Activated CD8-positive, alpha-beta memory T cell treated with anti-CD3 and anti-CD28 coated beads, Interleukin-2, amount 50 U/mL, for 24 hours (primary cell): ENCODE data around the gene APCDD1.

Source experiments
- DNase-seq: peaks from one replicate; pipeline ENCODE4 v3.0.0-alpha.2; 2020; ENCODE audit errors: extremely low read depth

Gene APCDD1

DNA sequence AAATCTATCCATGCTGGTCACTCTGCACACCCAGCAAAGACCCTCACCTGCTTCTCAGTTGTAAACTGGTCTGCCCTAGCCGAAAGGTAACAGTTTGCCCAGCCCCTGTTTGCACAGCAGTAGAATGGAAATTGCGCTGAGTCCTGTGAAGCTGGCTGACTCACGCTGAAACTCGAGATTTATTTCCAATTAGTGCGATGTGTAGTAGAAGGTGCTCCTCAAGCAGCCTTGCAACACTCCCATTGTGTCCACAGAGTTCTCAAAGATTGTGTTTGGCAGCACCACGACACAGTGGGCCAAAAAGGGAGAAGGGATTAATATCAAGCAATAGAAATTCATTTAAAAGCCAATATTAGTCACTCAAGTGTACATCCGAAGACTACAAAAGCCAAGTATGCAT lies 21.7 kb upstream of the APCDD1 start:
- DNase-seq = no peak

- DNase-seq = no peak
Measured at GRCh38 chr18:10436160-10436559, 18.3 kb upstream of the APCDD1 start.

DNA sequence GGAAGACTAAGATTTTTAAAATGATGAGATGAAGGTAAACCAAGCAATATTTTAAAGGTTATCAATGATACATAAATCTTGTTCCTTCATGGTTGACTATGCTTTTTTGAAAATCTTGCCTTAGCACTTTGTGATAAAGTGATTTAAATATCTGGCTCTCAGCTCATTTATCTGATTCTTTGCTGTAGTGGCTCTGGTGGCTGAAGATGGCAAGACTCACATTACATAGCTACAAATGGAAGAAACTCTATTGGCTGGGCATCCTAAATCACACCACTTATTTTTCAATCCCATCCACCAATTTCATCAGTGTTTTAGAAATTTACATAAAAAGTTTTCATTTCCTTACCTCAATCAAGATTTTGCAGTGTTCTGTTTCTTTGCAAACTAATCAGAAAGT lies 16.6 kb upstream of the APCDD1 start:
- no peak for DNase-seq

GRCh38 chr18:10439898-10440297 lies 14.5 kb upstream of the APCDD1 start:
- no peak for DNase-seq

GRCh38 chr18:10440884-10441283 lies 13.6 kb upstream of the APCDD1 start:
- DNase-seq = no peak

- no peak for DNase-seq
Measured at GRCh38 chr18:10441472-10441871, 13.0 kb upstream of the APCDD1 start.

DNA sequence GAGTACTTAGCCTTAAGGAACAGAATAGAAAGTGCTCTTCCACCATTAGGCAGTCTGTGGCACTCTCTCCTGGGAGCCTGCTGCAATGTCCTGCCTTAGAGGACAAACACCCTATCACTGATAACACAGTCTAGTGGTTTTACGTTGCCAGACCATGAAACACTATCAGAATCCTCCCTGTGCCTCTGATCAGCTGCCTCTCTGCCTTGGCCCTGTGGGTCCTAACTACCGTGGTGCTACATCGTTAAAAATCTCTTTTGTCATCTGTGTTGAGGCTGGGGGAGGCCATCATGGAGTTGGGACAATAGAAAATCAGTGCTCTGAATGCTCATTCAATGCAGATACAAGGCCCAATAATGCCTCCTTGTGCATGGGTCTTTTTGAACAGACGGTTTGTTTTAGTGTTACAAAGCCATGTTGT lies 11.9 kb upstream of the APCDD1 start:
- DNase-seq = no peak

DNA sequence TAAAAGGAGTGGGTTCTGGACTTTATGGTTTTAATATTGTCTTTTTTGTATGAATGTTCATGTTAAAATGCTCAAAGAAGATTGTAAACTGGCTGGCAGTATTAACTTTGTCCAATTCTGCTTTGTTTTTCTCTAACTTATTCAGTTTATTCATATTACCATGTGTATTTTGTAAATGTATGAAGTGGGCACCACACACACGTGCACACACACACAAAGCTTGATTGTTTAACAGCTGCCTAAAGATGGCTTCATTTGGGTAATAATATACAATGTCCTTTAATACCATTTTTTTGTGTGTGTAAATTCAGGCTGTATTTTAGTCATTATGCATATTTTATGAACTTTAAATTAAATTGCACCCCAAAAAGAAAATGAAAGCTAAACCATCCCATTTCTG lies 11.4 kb upstream of the APCDD1 start:
- no peak for DNase-seq

DNA sequence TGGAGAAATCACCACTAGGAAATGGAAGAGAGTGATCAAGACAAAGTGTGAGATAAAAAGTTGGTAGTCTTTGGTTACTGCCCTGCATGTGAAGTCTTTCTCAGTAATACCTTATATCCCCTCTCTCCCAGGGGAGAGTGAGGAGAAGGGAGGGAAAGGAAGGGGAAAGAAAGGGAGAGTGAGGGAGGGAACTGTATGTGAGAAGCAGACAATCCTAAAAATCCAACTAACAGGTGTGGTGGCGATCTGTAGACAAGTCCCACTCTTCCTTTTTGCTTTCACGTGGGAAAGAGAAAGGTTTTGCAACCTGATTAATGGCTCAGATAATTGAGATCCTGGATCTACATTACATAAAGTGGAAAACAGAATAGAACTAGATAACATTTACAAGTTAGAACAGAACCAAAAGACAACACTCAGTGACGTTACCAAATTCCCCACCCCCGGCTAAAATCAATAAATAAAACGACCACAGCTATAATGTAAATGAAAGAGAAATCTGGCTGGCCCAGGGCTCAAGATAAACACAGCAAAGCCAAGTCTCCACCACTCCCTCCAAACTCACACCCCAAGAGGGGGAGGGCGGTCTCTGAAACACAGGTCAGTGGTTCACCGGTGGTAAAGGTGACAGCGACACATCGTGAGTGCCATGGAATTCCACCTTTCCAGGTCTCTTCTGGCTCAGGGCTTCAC lies 10.0 kb upstream of the APCDD1 start:
- no peak for DNase-seq

DNA sequence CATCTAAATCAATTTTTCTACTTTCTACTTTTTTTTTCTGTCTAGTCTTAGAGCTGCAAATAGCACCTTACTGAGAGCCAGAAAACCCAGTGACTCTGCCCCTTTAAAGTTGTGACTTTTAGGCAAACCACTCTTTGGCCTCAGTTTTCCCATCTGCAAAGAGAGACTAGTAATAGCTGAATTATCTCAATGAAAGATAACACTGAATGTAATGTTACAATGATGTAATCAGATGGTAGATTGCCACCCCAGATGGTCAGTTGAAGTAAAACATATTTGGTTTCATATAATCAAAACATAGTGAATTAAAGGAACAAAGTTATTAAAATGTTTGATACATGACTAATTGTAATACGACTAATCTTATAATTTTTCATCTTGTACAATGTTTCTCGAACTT lies 5.0 kb upstream of the APCDD1 start:
- no peak for DNase-seq

DNA sequence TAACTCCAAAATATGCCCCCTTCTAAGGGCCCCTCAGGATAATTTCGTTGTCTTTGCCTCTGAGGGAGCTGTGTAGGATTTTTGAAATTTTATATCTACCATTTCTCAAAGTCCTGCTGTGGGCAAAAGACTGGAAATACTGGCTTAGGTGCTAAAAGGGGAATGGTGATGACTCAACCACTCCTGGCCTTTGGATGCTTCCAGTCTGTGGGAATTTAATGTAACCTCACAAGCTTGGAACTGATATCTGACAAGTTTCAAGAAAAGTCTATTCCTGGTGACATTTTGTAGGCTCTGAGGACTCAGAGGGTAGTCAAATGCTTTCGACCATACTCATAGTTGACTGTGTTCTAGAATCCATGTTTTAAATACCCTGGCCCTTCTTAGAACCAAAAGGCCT lies 3.4 kb upstream of the APCDD1 start:
- no peak for DNase-seq

- no peak for DNase-seq
Measured at GRCh38 chr18:10453261-10453805, 1.1 kb upstream of the APCDD1 start.

- no peak for DNase-seq
Measured at GRCh38 chr18:10454681-10455557, 484 bp downstream of the APCDD1 start.

DNA sequence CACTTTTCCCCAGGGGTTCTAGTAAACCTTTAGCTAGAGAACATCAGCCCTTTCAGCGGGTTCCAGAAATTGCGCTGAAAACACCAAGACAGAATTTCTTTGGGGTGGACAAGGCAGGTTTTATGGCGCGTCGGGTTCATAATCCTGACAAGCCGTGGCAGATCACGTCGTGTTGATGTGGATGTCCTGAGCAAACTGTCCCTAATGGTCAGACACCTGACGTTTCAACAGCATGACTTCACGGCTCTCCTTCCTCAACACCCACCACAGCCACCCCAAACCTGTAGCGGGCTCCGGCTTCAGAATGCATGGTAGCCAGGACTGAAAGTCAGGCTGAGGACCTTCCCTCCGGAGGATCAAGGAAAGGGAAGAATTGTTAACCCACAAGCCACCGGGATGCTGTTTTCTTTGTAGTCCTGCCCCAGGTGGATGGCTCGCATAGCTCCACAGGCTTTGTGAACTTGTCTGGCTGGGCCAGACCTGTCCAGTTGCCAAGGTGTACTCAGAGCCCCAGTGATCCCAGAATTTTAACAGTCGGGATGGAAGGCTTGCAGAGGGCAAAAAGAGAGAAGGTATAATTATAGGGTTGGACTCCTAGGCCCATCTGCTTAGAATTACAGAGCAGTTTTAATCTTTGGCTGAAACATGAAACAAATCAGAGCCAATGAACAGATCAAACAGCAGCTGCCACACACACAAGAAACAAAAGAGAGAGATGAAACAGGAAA lies 1.5 kb downstream of the APCDD1 start:
- DNase-seq = no peak

- no peak for DNase-seq
Measured at GRCh38 chr18:10456718-10457117, 2.3 kb downstream of the APCDD1 start.

DNA sequence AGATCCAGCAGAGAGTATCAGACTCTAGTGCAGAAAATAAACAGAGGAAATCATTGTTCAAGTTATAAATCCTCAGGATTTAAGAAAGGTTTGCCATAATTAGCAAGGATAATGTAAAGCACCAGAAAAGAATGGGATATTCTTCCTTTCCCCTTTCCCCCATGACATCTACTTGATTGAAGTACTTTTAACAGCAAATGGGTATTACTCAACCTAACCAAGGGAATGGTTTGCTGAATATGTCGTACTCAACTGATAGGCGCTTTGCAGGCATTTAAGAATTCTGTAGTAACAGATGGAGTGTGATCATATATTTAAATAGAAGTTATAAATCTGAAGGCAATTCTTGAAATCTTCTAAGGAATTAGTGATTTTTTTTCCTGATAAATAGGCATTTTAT lies 2.7 kb downstream of the APCDD1 start:
- no peak for DNase-seq

DNA sequence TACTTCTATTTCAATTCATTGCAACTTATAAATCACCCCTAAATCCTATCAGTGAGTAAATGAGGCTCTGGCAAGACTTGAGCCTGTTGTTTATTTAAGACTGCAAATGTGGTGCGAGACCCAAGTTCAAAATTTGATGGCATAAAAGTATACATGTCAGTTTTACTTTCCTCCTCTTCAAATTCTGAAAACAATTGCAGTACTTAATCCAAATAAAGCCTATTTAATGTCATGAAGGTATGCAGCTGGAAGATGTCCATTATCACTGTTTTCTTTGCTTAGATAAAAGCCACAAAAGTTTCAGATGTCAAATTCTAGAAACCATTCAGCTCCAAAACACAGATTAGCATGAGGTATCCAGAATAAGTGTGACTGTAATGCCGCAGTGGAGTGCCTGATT lies 3.3 kb downstream of the APCDD1 start:
- no peak for DNase-seq

DNA sequence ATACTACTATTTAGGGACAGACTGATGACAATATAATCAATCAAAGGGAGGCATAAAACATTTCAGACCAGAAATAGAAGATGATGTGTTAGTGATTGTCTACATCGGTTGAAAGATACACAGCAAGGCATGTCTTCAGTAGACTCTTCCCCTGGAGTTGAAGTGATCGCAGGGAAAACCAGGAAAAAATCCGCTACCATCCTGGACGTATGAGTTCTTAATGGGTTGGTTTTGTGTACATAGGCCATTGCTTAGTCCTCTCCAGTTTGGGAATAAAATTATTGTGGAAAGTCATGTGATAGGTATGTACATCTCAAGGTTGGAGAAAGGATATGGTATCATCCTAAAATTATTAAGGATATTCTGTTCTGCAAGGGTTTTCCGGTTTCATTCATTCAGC lies 4.3 kb downstream of the APCDD1 start:
- no peak for DNase-seq

DNA sequence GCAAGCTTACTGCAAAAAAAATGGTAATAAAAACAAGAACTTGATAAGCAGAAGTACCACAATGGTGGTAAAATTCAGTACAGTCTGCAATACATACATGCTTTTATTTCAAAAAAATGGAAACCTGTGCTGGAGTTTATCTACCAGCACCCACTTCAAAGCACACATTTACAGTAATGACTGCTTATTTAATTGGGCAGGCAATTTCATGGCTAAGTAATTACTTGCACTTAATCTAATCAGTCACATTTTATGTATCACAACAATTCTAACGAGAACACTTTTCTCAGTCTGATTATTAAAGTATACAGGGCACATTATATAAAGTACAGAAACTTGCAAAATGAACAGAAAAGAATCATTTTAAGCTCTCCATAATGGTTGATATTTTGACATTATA lies 5.2 kb downstream of the APCDD1 start:
- no peak for DNase-seq

DNA sequence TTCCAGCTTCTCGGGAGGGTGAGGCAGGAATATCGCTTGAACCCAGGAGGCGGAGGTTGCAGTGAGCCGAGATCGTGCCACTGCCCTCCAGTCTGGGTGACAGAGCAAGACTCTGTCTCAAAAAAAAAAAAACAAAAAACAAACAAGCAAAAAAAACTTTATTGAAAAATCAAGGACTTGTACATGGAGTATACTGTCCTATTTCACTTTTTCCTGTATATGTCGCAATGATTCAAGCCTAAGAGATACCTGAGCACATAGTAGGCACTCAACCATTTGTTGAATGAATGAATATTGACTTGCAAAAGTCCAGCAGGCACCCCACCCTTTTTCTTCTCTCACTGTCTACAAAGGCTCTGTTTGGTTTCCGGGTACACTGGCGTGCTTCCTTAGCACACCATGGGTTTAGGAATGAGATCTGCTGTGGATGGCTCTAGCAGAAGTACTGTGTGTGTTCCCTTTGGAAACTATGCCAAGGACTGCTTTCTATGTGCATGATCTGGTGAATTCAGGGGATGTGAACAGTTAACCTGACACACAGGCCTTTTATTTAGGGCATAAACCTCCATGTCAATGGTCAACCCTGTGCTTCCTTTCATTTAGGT lies 6.1 kb downstream of the APCDD1 start:
- DNase-seq = no peak

- no peak for DNase-seq
Measured at GRCh38 chr18:10461989-10462388, 7.6 kb downstream of the APCDD1 start.

GRCh38 chr18:10462597-10462996 lies 8.2 kb downstream of the APCDD1 start:
- DNase-seq = no peak
